AG09319 (cell line): Measurements from ENCODE around the gene L3MBTL4.

Experiments used
- DNase-seq: peaks from one replicate; pipeline ENCODE4 v3.0.0-alpha.2; 2010; ENCODE audit warnings: low read depth; ENCODE audit errors: extremely low read depth
- TF ChIP-seq, protein P1 (sequence below): IDR thresholded peaks from 2 replicates; pipeline ENCODE4 v1.5.1; 2011; ENCODE audit warnings: low read depth, mild to moderate bottlenecking, inconsistent platforms, low read length, moderate library complexity

The L3MBTL4 gene

DNA sequence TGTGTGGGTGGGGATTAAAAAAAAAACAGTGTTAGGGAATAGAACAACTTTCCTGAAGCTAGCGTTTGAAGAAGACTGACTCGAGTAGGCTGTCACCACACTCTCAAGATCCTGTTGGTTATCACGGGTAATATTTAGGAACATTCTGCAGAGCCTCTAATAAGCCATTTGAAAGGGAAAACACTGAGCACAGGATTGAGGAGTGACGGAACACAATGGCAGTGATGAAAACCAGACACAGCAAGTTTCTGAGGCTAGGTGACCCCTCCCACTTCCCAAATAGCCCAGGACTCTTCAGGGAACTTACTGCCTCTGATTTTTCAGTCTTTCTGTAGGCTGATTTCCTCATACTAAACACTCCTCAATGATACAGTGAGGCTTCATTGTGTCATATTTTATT is 431.2 kb downstream of the L3MBTL4 start:
- TF ChIP-seq, protein P1, sequence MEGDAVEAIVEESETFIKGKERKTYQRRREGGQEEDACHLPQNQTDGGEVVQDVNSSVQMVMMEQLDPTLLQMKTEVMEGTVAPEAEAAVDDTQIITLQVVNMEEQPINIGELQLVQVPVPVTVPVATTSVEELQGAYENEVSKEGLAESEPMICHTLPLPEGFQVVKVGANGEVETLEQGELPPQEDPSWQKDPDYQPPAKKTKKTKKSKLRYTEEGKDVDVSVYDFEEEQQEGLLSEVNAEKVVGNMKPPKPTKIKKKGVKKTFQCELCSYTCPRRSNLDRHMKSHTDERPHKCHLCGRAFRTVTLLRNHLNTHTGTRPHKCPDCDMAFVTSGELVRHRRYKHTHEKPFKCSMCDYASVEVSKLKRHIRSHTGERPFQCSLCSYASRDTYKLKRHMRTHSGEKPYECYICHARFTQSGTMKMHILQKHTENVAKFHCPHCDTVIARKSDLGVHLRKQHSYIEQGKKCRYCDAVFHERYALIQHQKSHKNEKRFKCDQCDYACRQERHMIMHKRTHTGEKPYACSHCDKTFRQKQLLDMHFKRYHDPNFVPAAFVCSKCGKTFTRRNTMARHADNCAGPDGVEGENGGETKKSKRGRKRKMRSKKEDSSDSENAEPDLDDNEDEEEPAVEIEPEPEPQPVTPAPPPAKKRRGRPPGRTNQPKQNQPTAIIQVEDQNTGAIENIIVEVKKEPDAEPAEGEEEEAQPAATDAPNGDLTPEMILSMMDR: no peak
- no peak for DNase-seq

DNA sequence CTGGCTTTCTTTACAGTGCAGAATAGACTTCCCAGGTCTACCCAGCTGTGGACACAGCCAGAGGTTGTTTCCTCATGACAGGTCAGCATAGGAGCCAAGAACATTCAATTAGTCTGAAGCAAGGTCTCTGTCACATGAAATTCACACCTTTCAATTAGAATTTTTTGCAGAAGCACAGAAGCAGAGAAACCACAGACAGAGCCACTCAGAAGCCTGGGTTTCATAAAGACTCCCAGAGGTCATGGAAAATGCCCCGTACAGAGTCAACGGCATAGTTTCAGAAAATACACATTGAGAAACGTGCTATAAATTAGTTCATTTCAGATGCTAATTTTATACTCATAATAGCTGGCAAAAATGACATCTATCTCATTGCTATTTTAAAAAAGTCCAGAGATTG is 432.4 kb downstream of the L3MBTL4 start:
- TF ChIP-seq, protein P1: no peak
- DNase-seq: no peak

DNA sequence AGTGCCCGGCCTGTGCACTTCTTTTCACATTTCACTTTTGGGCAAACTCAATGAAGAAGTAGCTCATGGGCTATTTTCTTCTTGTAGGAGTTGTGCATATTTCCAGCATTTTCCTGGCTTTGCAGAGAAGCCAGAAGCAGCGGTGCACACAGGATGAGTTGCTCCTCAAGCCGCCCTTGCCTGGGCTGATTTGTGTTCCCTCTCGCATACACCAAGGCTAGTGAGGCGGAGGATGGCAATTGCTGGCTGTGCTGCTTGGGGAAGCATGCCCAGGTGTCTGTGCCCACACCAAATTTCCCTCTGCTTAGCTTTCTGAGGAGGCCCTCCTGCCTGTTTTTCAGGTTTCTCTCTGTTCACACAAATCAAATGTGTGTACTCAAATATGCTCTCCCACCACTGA is 434.0 kb downstream of the L3MBTL4 start:
- TF ChIP-seq, protein P1: no peak
- no peak for DNase-seq

DNA sequence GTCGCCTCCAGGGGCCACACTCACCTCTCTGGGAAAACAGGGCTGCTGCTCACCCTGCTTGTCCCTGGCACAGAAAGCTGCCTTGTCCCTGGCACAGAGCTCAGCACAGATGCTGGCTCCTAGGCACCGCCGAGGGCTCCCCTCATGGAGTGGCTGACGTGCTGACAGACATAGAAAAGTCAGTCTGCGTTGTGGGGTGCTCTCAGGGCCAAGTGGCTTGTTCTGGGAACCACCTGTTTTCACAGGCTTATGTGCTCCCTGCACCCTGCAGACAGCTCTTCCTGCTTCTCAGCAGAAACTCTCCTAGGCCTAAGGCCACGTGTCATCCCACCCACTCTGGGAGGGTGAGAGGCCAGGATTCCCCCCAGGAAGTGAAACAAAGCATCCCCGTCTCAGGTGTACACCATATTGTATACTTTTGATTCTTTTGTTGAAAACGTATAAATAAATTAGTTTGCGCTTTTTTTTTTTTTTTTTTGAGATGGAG is 434.7 kb downstream of the L3MBTL4 start:
- no peak for DNase-seq
- TF ChIP-seq, protein P1: no peak

DNA sequence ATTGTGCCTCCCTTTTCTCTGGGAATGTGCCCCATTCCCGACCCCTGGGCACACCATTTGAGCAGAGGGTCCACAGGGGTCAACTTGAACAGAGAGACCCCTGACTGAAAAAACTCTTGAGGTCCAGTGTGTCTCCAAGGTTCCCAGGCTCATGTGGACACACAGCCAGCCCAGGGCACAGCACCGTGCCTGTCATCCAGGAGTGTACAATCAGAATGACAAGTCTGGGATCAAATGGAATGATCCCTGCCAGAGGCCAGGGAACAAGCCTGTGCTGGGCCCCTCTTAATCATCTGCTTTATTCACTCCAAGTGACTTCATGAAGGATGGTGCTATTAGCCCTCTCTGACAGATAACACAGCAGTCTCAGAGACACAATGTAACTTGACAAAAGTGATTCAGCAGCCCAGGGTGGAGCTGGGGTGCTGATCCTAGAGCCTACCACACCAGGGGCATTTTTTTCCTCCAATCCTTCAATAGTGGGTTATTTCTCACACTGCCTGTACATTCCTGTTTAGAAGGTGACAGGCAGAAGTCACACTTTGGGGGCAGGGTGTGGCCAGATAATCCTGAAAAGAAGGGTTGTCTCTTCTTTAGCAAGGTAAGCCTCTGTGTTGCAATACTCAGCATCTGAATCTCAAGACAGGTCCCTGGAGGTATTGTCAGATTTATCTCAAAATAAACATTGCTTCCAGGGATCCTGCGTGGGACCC is 435.4 kb downstream of the L3MBTL4 start:
- TF ChIP-seq, protein P1: no peak
- no peak for DNase-seq

DNA sequence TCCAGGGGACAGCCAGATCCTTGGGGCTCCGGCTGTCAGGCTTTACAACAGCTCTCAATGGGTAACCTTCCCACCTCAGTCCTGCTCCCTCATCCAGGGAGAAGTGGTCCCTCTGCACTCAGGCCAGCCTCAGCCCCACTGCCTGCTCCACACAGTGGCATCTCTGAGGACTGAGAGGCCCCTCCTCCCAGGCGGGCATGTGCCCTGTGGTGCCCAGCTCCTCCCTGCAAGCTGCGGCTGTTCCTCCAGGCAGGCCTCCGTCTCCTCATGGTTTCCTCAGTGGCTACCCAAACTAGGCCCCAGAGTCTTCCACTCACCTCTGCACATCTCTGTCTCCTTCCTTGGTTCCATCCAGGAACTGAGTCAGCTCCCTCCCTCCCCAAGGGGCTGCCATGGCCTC is 437.7 kb downstream of the L3MBTL4 start:
- DNase-seq: no peak
- TF ChIP-seq, protein P1: no peak

DNA sequence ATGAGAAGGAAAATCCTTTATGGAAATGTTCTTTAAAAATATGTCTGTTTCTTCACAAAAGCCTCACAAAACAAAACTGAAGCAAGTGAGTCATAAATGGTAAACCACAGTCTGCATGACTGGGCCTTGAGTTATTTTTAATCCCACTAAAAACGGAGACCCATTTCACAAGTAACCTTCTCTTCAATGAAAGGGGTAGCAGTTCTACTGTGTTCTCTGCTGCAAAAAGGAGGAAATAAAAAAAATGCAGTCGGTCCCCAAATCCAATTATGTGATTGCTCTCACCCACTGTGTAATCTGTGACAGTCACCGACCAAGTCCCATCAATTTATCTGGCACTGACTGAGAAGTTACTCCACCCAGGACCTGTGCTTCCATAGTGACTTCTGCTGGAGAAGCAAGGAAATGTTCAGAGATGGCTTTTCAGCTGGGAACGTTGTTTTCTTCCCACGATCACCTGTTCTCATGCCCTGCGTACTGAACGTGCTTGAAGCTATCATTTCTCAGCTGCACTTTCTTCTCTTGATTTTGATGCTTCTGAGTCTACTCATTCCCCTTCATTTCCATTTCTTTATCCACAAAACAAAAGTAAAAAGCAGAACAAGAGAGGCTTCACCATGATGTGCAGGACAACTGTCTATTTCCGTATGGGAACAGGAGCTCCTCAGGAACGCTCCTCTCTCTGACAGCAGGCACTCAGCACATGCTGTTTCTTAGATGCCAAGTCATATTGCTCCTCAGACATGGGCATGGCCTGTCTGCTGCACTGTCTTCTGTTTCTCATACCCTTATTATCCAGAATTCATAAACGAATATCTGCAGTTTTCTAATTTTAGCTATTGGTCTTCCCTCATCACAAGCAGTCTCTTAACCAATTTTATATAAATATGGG is 439.4 kb downstream of the L3MBTL4 start:
- TF ChIP-seq, protein P1: no peak; the same call in 1 of the 2 replicates
- peak; percentile 16 for DNase-seq
